NCI-H524 (cell line): ENCODE data around the gene EMP2.

Source experiments
- DNase-seq, 2 experiments: peaks; one replicate each; lab custom pipeline; 2025; lab: John Stamatoyannopoulos, UW

Gene EMP2

DNA sequence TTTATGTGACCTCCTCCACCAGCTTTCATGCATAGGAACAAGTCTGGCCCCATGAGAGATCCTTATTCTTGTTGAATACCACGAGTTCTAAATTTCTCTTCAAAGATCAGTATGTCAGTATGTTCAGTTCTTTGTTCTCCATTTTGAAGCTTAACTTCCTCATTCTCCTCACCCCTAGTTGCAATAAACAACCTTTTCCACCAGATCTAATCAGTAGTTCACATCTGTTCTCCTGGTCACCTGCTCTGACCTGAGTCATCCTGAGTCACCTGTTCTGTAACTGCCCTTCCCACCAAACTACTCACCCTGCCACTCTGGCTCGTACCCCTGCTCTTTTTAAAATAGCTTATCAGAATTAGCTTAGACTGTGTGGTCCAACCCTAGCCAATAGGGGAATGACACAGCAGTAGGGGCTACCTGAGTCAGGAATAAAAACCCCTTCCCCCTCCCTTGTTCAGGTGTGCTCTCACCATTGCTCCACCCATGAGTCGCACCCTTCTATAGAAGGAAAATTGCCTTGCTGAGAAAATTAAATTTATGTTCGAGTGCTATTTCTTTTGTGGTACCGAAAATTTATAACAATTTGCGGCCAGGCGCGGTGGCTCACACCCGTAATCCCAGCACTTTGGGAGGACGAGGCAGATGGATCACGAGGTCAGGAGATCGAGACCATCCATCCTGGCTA lies 94.6 kb downstream of the EMP2 start:
- no peak for DNase-seq

- DNase-seq, result no peak
Measured at GRCh38 chr16:10485159-10485558, 95.2 kb downstream of the EMP2 start.

GRCh38 chr16:10480151-10480550 lies 100.2 kb downstream of the EMP2 start:
- no peak for DNase-seq
